ENCODE results near the gene BCL6.
"Not testable (repeated sequence)": the region's sequence is repeated elsewhere in the genome, so short reads cannot be mapped to it uniquely, and the experiment has no call there.

BCL6 gene

GRCh38 chr3:187689984-187690383 lies 55.3 kb downstream of the BCL6 start:
- no peaks in the 10 kb centered on the region for H3K36me3 ChIP-seq (ENCODE audit: insufficient read depth, low read length)
- no peak overlapping the region for H3K9ac ChIP-seq (ENCODE audit: insufficient read length)
- H3K9me3 ChIP-seq (ENCODE audit: low read depth, low read length), result no peaks in the 10 kb centered on the region
- TF ChIP-seq POLR2AphosphoS5 (IDR thresholded peaks at IDR 0.05; ENCODE audit: borderline replicate concordance, low read depth, low read length) (no peak), FOXP2 (optimal IDR thresholded peaks at IDR 0.05; ENCODE audit: control extremely low read depth, extremely low read length, insufficient read depth) (no peak), EZH2 (IDR thresholded peaks at IDR 0.05) (no peak)
- H3K27ac ChIP-seq, result no peak overlapping the region
- DNase-seq (ENCODE audit: low read depth, low spot score), result no peak
- no peak overlapping the region for H3K4me3 ChIP-seq

- H3K36me3 ChIP-seq (ENCODE audit: insufficient read depth, low read length), result no peaks in the 10 kb centered on the region
- TF ChIP-seq POLR2AphosphoS5 (IDR thresholded peaks at IDR 0.05; ENCODE audit: borderline replicate concordance, low read depth, low read length) (no peak), EZH2 (IDR thresholded peaks at IDR 0.05) (no peak), FOXP2 (optimal IDR thresholded peaks at IDR 0.05; ENCODE audit: control extremely low read depth, extremely low read length, insufficient read depth) (no peak)
- no peak overlapping the region for H3K4me3 ChIP-seq
- no peaks in the 10 kb centered on the region for H3K9me3 ChIP-seq (ENCODE audit: low read depth, low read length)
- no peak overlapping the region for H3K9ac ChIP-seq (ENCODE audit: insufficient read length)
- no peak overlapping the region for H3K27ac ChIP-seq
- DNase-seq (ENCODE audit: low read depth, low spot score), result no peak
These were observed 58.5 kb downstream of the BCL6 start for GRCh38 chr3:187686621-187687273.

DNA sequence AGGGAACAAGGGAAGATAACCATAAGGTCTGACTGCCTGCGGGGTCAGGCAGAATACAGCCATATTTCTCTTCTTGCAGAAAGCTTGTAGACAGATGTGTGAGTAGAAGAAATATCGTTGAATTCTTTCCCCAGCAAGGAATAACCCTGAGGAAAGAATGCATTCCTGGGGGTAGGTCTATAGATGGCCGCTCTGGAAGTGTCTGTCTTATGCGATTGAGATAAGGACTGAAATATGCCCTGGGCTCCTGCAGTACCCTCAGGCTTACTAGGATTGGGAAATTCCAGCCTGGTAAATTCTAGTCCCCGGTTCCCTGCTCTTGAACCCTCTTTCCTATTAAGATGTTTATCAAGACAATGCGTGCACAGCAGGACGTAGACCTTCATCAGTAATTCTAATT lies 59.3 kb downstream of the BCL6 start:
- no peak for TF ChIP-seq POLR2AphosphoS5 (IDR thresholded peaks at IDR 0.05; ENCODE audit: borderline replicate concordance, low read depth, low read length)
- TF ChIP-seq EZH2 (IDR thresholded peaks at IDR 0.05), result no peak
- no peak for TF ChIP-seq FOXP2 (optimal IDR thresholded peaks at IDR 0.05; ENCODE audit: control extremely low read depth, extremely low read length, insufficient read depth)

DNA sequence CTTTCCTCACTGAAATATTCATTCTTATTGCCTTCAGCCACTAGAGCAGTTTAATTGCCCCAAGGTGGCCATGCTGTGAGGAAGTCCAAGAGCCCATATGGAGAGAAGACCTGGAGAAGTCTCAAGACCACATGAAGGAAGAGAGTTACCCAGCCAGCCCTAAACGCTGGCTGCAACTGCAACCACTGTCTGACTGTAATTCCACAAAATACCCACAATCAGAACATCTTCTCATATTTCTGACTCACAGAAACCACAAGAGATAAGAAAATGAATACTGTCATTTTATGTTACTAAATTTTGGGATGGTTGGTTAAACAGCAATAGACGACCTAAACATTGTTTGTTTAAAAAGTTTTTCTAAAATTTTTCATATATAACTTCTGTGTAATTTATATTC lies 60.4 kb downstream of the BCL6 start:
- H3K9me3 ChIP-seq (ENCODE audit: low read depth, low read length), result no peaks in the 10 kb centered on the region
- no peak for TF ChIP-seq FOXP2 (optimal IDR thresholded peaks at IDR 0.05; ENCODE audit: control extremely low read depth, extremely low read length, insufficient read depth)
- no peak for TF ChIP-seq EZH2 (IDR thresholded peaks at IDR 0.05)
- no peak for TF ChIP-seq POLR2AphosphoS5 (IDR thresholded peaks at IDR 0.05; ENCODE audit: borderline replicate concordance, low read depth, low read length)
- DNase-seq (ENCODE audit: low read depth, low spot score), result no peak
- H3K36me3 ChIP-seq (ENCODE audit: insufficient read depth, low read length), result no peaks in the 10 kb centered on the region
- H3K27ac ChIP-seq, result no peak overlapping the region
- H3K4me3 ChIP-seq, result no peak overlapping the region
- no peak overlapping the region for H3K9ac ChIP-seq (ENCODE audit: insufficient read length)

More for the DNA sequence above, 59.3 kb downstream of the BCL6 start:
- no peak overlapping the region for H3K9ac ChIP-seq (ENCODE audit: insufficient read length)
- no peaks in the 10 kb centered on the region for H3K9me3 ChIP-seq (ENCODE audit: low read depth, low read length)
- no peak overlapping the region for H3K4me3 ChIP-seq
- no peak overlapping the region for H3K27ac ChIP-seq
- no peak for DNase-seq (ENCODE audit: low read depth, low spot score)
- no peaks in the 10 kb centered on the region for H3K36me3 ChIP-seq (ENCODE audit: insufficient read depth, low read length)

DNA sequence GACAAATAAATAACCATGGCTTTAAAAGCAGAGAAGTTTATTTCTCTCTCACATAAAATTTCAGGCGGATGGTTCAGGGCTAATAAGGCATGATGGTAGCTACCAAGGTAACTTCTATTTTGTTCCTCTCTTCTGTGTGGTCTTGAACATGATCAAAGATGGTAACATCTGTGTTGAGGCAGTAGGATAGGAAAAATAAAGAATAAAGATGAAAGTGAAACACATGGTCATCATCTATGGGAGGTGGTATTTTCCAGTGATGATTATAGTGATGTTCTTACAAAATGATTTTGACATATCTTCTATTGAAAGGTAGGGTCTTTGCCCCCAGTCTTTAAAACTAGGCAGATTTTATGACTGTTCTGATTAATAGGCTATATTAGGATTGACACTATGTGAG lies 60.8 kb downstream of the BCL6 start:
- TF ChIP-seq FOXP2 (optimal IDR thresholded peaks at IDR 0.05; ENCODE audit: control extremely low read depth, extremely low read length, insufficient read depth) (no peak), POLR2AphosphoS5 (IDR thresholded peaks at IDR 0.05; ENCODE audit: borderline replicate concordance, low read depth, low read length) (no peak), EZH2 (IDR thresholded peaks at IDR 0.05) (no peak)
- no peaks in the 10 kb centered on the region for H3K36me3 ChIP-seq (ENCODE audit: insufficient read depth, low read length)
- H3K9me3 ChIP-seq (ENCODE audit: low read depth, low read length), result no peaks in the 10 kb centered on the region
- DNase-seq (ENCODE audit: low read depth, low spot score), result no peak
- no peak overlapping the region for H3K27ac ChIP-seq
- H3K4me3 ChIP-seq, result no peak overlapping the region
- no peak overlapping the region for H3K9ac ChIP-seq (ENCODE audit: insufficient read length)

DNA sequence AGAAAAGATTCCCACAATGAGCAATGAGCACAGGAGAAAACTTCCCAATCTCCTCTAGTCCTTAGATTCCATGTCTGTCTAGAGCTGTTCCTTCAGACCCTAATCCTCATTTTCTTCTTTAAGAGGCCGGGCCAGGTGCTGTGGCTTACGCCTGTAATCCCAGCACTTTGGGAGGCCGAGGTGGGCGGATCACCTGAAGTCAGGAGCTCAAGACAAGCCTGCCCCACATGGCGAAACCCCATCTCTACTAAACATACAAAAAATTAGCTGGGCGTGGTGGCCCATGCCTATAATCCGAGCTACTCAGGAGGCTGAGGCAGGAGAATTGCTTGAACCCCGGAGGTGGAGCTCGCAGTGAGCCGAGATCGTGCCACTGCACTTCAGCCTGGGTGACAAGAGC lies 63.5 kb downstream of the BCL6 start:
- not testable (repeated sequence) for DNase-seq (ENCODE audit: low read depth, low spot score); H3K36me3 ChIP-seq (ENCODE audit: insufficient read depth, low read length); H3K9ac ChIP-seq (ENCODE audit: insufficient read length); H3K4me3 ChIP-seq; H3K9me3 ChIP-seq (ENCODE audit: low read depth, low read length); H3K27ac ChIP-seq

DNA sequence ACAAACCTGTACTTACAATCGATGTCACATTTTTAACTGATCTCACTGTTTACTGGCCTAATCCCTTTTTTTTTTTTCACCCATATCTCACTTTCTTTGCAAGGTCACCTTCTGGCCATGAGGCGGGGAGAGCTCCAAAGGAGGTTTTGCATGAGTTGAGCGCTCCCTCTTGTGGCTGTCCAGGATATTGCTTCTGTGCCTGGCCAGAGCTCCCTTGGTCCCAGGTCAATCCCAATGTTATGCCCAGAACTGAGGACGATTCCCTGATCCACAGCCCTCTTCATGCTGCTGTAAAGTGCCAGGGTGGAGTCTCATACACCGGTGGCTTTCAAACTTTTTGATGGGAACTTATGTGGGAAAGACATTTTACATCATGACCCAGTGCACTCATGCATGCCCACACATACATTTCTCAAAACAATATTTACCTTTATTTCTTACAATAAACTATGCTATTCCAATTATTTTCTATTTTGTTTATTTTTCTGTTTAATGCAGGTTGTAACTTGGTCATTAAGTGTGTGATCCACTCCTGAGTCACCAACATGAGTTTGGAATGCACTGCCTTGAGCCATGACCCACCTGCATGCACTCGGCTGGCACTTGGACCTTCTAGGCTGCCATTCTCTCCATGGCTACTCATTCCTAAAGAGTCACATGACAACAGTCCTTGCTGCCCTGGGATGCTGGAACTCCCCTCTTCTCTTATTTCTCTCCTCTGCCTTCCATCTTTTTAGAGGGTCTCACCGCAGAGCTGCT lies 65.5 kb downstream of the BCL6 start:
- no peaks in the 10 kb centered on the region for H3K9me3 ChIP-seq (ENCODE audit: low read depth, low read length)
- TF ChIP-seq POLR2AphosphoS5 (IDR thresholded peaks at IDR 0.05; ENCODE audit: borderline replicate concordance, low read depth, low read length) (no peak), FOXP2 (optimal IDR thresholded peaks at IDR 0.05; ENCODE audit: control extremely low read depth, extremely low read length, insufficient read depth) (no peak)
- no peak overlapping the region for H3K27ac ChIP-seq
- no peak overlapping the region for H3K4me3 ChIP-seq
- no peak overlapping the region for H3K9ac ChIP-seq (ENCODE audit: insufficient read length)
- H3K36me3 ChIP-seq (ENCODE audit: insufficient read depth, low read length), result no peaks in the 10 kb centered on the region
- DNase-seq (ENCODE audit: low read depth, low spot score), result peak; percentile 45

DNA sequence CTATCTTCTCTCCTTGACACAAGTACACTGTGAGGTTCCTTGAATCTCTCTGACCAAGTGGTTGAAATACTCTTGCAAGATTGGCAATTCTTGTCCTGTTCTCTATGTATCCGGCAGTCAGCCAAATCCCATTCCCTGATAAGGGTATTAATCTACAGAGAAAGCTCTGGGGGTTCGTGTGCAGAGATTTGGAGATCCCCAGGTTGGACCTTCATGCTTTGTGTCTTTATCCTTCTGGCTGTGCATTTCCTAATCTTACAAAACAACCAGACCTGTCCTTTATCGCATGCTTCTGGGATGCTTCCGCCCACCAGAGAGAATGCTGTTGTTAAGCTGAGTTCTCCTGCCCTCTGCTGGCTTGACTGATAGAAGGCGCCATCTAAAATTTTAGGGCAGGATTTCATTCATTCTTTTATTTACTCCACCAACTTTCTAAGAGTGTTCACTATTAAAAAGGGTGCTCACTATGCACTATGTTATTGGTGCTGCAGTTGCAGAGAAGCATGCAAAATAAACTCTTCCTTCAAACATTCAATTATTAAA lies 66.5 kb downstream of the BCL6 start:
- peak; percentile 60 for DNase-seq (ENCODE audit: low read depth, low spot score)
- no peaks in the 10 kb centered on the region for H3K36me3 ChIP-seq (ENCODE audit: insufficient read depth, low read length)
- H3K4me3 ChIP-seq, result no peak overlapping the region
- TF ChIP-seq EZH2 (IDR thresholded peaks at IDR 0.05) (no peak), FOXP2 (optimal IDR thresholded peaks at IDR 0.05; ENCODE audit: control extremely low read depth, extremely low read length, insufficient read depth) (no peak), POLR2AphosphoS5 (IDR thresholded peaks at IDR 0.05; ENCODE audit: borderline replicate concordance, low read depth, low read length) (no peak)
- H3K9me3 ChIP-seq (ENCODE audit: low read depth, low read length), result no peaks in the 10 kb centered on the region
- H3K27ac ChIP-seq, result no peak overlapping the region
- no peak overlapping the region for H3K9ac ChIP-seq (ENCODE audit: insufficient read length)

All from SK-N-MC (cell line).